ENCODE data around the gene TMEM242. TPM values are rescaled to one million over a fixed set of nuclear protein-coding genes. Genes with fewer than 3 reads are reported as not detected.

Gene TMEM242
- total and polyA plus RNA-seq, 9 donors, result 5.5 to 12.1 (median 10.1) TPM

GRCh38 chr6:157240059-157240959 is 83.0 kb downstream of the TMEM242 start:
- intact Hi-C loops (cut with DNase I), result loop anchor here in 1 of 4 donors (2.0 kb wide), 1 partner anchor 32 kb away; no protein-coding TSS in a partner anchor
- no peaks in the 10 kb centered on the region for H3K36me3 ChIP-seq
- H3K9me3 ChIP-seq, result no peaks in the 10 kb centered on the region
- TF ChIP-seq EP300 (IDR thresholded peaks at IDR 0.05), result peak; percentile 49
- TF ChIP-seq POLR2A (IDR thresholded peaks at IDR 0.05), result no peak
- TF ChIP-seq, protein P1, sequence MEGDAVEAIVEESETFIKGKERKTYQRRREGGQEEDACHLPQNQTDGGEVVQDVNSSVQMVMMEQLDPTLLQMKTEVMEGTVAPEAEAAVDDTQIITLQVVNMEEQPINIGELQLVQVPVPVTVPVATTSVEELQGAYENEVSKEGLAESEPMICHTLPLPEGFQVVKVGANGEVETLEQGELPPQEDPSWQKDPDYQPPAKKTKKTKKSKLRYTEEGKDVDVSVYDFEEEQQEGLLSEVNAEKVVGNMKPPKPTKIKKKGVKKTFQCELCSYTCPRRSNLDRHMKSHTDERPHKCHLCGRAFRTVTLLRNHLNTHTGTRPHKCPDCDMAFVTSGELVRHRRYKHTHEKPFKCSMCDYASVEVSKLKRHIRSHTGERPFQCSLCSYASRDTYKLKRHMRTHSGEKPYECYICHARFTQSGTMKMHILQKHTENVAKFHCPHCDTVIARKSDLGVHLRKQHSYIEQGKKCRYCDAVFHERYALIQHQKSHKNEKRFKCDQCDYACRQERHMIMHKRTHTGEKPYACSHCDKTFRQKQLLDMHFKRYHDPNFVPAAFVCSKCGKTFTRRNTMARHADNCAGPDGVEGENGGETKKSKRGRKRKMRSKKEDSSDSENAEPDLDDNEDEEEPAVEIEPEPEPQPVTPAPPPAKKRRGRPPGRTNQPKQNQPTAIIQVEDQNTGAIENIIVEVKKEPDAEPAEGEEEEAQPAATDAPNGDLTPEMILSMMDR (IDR thresholded peaks at IDR 0.05), result no peak
- peak overlapping the region; percentile 32 for H3K4me3 ChIP-seq
- WGBS, 3 donors, result 6 to 12% (median 6%) methylated on average over 28 of the region's 28 CpGs
- H3K27me3 ChIP-seq, result no peaks in the 10 kb centered on the region
- peak overlapping the region in 1 of 2 donors; percentile 80 for H3K27ac ChIP-seq
- peaks cover 5% of the 10 kb centered on the region for H3K4me1 ChIP-seq (ENCODE audit: insufficient read depth)
- peak; percentile 56 to 88 (median 75) for DNase-seq

DNA sequence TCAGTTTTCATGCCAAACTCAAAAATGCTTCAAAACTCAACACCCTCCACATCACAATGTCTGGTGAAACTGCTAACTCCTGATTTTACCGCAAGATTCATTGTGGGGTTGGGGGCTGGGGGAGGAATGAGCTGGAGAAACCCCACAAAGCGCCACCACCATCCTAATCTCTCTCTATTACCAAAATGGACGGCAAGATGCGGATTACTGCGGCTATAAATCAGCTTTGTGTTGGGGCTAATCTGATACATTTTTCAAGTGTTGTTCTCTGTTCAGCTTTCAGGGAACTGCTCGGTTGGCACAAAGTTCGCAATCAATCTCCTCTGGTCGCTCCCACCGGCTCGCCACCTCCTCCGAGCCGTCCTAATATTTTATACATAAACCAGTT is 83.7 kb downstream of the TMEM242 start:
- peak overlapping the region; percentile 32 for H3K4me3 ChIP-seq

More for the DNA sequence above, 83.7 kb downstream of the TMEM242 start:
- Histone ChIP-seq H3K27ac (peak overlapping the region in 1 of 2 donors; percentile 80), H3K36me3 (no peaks in the 10 kb centered on the region), H3K9me3 (no peaks in the 10 kb centered on the region), H3K4me1 (ENCODE audit: insufficient read depth) (peaks cover 8% of the 10 kb centered on the region), H3K27me3 (no peaks in the 10 kb centered on the region)
- intact Hi-C loops (cut with DNase I), result loop anchor here in 2 of 4 donors (2.0 to 5.0 kb wide), 2 partner anchors 33 kb away; no protein-coding TSS in a partner anchor
- DNase-seq, result no peak
- TF ChIP-seq POLR2A (IDR thresholded peaks at IDR 0.05) (no peak), EP300 (IDR thresholded peaks at IDR 0.05) (no peak)
- WGBS, 3 donors, result 21 to 39% (median 38%) methylated on average over 12 of the region's 12 CpGs

Other genes with a start within 250 kb of the TMEM242 start
- 1 to 10 TPM; 4.9 to 9.2 (median 5.9) TPM for gene ZDHHC14, start 57.7 kb upstream of the TMEM242 start, total RNA-seq
- 10 to 100 TPM in 1 of 2 donors, 1 to 10 TPM in 1; 5.9 to 16.4 TPM for gene ZDHHC14, start 57.7 kb upstream of the TMEM242 start, polyA plus RNA-seq

All from ovary (tissue), 9 donors.